Retinal pigment epithelial cell (primary cell): Measurements from ENCODE around the gene TUT1.

ENCODE experiments used
- DNase-seq: peaks from one replicate; pipeline ENCODE4 v3.0.0-alpha.2; 2010; ENCODE audit warnings: low read depth
- H3K4me3 ChIP-seq: 2 replicates; pipeline ENCODE4 v1.5.1; 2011; ENCODE audit warnings: mild to moderate bottlenecking, low read length, control low read depth, moderate library complexity
- CTCF ChIP-seq: conservative IDR thresholded peaks from 2 replicates; pipeline ENCODE4 v1.5.1; 2011; ENCODE audit warnings: low read depth, low read length, control low read depth, inconsistent platforms

The TUT1 gene

DNA sequence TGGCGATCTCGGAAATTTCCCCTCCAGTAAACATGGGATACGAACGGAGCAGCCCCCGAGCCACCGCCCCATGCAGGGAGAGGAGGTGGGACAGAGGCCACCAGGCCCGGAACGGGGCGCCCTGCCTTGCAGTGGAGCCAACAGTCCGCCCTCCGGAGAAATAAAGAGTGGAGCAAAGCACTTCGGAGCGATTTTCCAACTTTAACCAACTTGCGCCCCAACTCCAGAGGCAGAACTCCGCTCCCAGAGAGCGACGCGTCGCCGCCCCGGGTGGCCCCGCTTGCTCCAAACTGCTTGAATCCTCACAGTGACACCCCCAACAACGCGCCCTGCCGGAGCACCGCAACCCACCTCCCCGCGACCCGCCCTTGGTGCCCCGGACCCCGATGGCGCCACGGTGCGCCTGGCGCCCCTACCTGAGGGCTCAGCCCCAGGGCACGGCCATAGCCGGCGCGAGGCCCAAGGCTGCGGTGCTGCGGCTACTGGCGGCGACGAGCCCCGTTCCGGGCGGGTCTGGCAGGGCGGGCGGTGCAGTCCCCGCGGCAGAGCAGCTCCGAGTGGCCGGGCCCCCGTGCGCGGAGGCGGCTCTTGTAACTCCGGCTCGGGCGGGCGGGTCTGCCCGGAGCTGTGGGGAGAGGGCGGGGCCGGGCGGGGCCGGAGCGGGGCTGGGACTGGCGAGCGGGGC lies 44.9 kb downstream of the TUT1 start, which contains the start of gene AHNAK:
Gene AHNAK, minus strand, starts transcription at position 563 of the 685 bp plus-strand sequence. CDS start 10,708 bp downstream, outside the sequence.
- no peak for TF ChIP-seq CTCF
- DNase-seq, result no peak
- peak within 1 kb of the TSS; percentile 86 for H3K4me3 ChIP-seq

- DNase-seq, result peak; percentile 76
- peak overlapping the region; percentile 86 for H3K4me3 ChIP-seq
- TF ChIP-seq CTCF, result peak; percentile 25
These were observed 45.7 kb downstream of the TUT1 start for GRCh38 chr11:62545437-62546243.

DNA sequence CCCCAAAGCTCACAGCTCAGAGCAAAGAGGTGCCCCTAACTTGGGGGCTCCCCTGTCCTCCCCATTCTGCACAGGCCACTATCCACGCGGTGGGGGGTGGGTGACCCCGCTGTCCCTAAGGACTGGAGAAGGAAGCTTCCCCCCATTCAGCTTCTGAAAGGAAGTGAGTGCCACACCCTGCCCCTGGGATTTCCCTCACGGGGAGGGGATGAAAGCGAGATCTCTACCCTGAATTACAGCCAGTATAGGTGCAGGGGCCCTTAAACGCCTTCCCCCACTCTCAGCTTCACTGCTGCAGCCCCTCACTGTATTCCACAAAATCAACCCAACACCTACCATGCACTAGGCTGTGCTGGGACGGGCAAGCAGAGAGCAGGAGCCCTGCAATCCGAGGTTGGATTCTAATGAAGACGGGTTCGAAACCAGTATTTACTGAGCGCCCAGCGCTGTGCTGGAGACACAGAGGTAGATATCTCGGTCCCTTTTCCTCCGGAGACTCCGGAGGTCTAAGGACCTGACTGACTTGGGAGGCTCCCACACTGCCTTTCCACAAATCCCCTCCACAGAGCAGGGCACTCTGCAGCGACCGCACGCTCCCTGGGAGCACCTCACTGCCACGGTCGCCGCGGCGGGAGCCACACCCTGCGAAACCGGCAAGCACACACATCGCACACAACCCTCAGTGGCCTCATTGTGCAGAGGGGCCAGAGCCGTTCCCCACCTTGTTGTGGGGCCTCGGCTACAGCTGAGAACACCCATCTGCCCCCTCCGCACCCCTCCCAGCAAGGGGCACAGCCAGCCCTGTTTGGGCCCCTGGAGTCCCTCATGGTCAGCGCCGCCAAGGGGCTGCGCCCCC lies 46.5 kb downstream of the TUT1 start:
- no peak for DNase-seq
- no peak for TF ChIP-seq CTCF

GRCh38 chr11:62543680-62544444 lies 47.5 kb downstream of the TUT1 start:
- DNase-seq, result no peak
- no peak for TF ChIP-seq CTCF
- H3K4me3 ChIP-seq, result peak overlapping the region; percentile 86

More for the DNA sequence above, 46.5 kb downstream of the TUT1 start:
- peak overlapping the region; percentile 86 for H3K4me3 ChIP-seq

GRCh38 chr11:62542750-62543567 lies 48.4 kb downstream of the TUT1 start:
- H3K4me3 ChIP-seq, result peak overlapping the region; percentile 86
- no peak for DNase-seq
- peak; percentile 99 for TF ChIP-seq CTCF
